Vagina (tissue), 2 donors: ENCODE data around the gene SLC2A6. TPM values are rescaled to one million over a fixed set of nuclear protein-coding genes. Genes with fewer than 3 reads are reported as not detected.

ENCODE experiments used
- DNase-seq, 2 donors: peaks; one replicate each; pipeline ENCODE4 v3.0.0-alpha.2; 2017; ENCODE audit errors: extremely low spot score in 2 of 2
- H3K27ac ChIP-seq: fragments of 200-600 bp; sonication (generic); one replicate; pipeline ENCODE4 v1.5.1; 2019
- H3K27me3 ChIP-seq: fragments of 200-600 bp; sonication (generic); one replicate; pipeline ENCODE4 v1.5.1; 2019
- H3K36me3 ChIP-seq, 2 donors: fragments of 200-600 bp; sonication (generic); one replicate each; pipeline ENCODE4 v1.5.1; 2017 to 2019
- H3K4me1 ChIP-seq: fragments of 200-600 bp; sonication (generic); one replicate; pipeline ENCODE4 v1.5.1; 2019
- H3K4me3 ChIP-seq, 2 donors: fragments of 200-600 bp; sonication (generic); 1 replicate in 1 of 2; 2 replicates in 1 of 2; pipeline ENCODE4 v1.5.1; 2016 to 2019
- H3K9me3 ChIP-seq: fragments of 200-600 bp; sonication (generic); one replicate; pipeline ENCODE4 v1.5.1; 2019
- CTCF ChIP-seq, 3 experiments: fragments of 450-650 bp in 2 of 3; fragments of 200-600 bp in 1 of 3; sonication (generic) in 1 of 3; IDR thresholded peaks; one replicate each; pipeline ENCODE4 v1.5.1; 2017 to 2019; ENCODE audit warnings: antibody characterized with exemption in 3 of 3, mild to moderate bottlenecking in 2 of 3, moderate library complexity in 2 of 3
- POLR2A ChIP-seq, 2 donors: fragments of 450-650 bp; IDR thresholded peaks; one replicate each; pipeline ENCODE4 v1.6.1; 2017; ENCODE audit warnings: antibody characterized with exemption in 2 of 2, mild to moderate bottlenecking in 2 of 2, moderate library complexity in 2 of 2
- POLR2AphosphoS5 ChIP-seq, 2 donors: sonication (generic); formaldehyde crosslinking; IDR thresholded peaks; one replicate each; pipeline ENCODE4 v1.9.0; 2017; ENCODE audit warnings: antibody characterized with exemption in 2 of 2, mild to moderate bottlenecking in 2 of 2, low read depth in 1 of 2; ENCODE audit not compliant: insufficient read depth in 1 of 2
- intact Hi-C: fragments of 100-400 bp; cut with DNase I; formaldehyde crosslinking; loops from one replicate; pipeline ENCODE4 v1.15.1; 2023
- total RNA-seq: library from RNA; depleted of rRNA; stranded (reverse); fragments of >200 nt; gene quantifications from one replicate; pipeline ENCODE4 v1.2.3, GENCODE V29; 2016

The SLC2A6 gene
- total RNA-seq, 1 donor from 2014 or later: 3.7 TPM

- Histone ChIP-seq H3K4me1 (peaks cover 11% of the 10 kb centered on the region), H3K36me3 (no peaks in the 10 kb centered on the region), H3K9me3 (no peaks in the 10 kb centered on the region), H3K27ac (no peak overlapping the region), H3K27me3 (no peaks in the 10 kb centered on the region), H3K4me3 (no peak overlapping the region)
- intact Hi-C loops: no loop called here
- TF ChIP-seq POLR2AphosphoS5 (IDR thresholded peaks at IDR 0.05; ENCODE audit: insufficient read depth in 1 of 2, low read depth in 1 of 2): no peak
- TF ChIP-seq CTCF (IDR thresholded peaks at IDR 0.05): no peak
- no peak for TF ChIP-seq POLR2A (IDR thresholded peaks at IDR 0.05)
- DNase-seq: no peak
Measured at GRCh38 chr9:133493845-133494540, 15.1 kb upstream of the SLC2A6 start.

GRCh38 chr9:133493428-133493827 is 14.5 kb upstream of the SLC2A6 start:
- H3K4me1 ChIP-seq: peaks cover 11% of the 10 kb centered on the region
- TF ChIP-seq POLR2AphosphoS5 (IDR thresholded peaks at IDR 0.05; ENCODE audit: insufficient read depth in 1 of 2, low read depth in 1 of 2) (no peak), CTCF (IDR thresholded peaks at IDR 0.05) (no peak), POLR2A (IDR thresholded peaks at IDR 0.05) (no peak)
- intact Hi-C loops: no loop called here
- H3K4me3 ChIP-seq: no peak overlapping the region
- no peaks in the 10 kb centered on the region for H3K27me3 ChIP-seq
- no peak overlapping the region for H3K27ac ChIP-seq
- DNase-seq: no peak
- no peaks in the 10 kb centered on the region for H3K9me3 ChIP-seq
- no peaks in the 10 kb centered on the region for H3K36me3 ChIP-seq

- intact Hi-C loops: no loop called here
- no peak for TF ChIP-seq POLR2AphosphoS5 (IDR thresholded peaks at IDR 0.05; ENCODE audit: insufficient read depth in 1 of 2, low read depth in 1 of 2)
- no peak for TF ChIP-seq CTCF (IDR thresholded peaks at IDR 0.05)
- TF ChIP-seq POLR2A (IDR thresholded peaks at IDR 0.05): no peak
- Histone ChIP-seq H3K27me3 (no peaks in the 10 kb centered on the region), H3K27ac (no peak overlapping the region), H3K36me3 (no peaks in the 10 kb centered on the region), H3K9me3 (no peaks in the 10 kb centered on the region), H3K4me1 (peaks cover 11% of the 10 kb centered on the region), H3K4me3 (no peak overlapping the region)
- DNase-seq: no peak
Measured at GRCh38 chr9:133492061-133493021, 13.4 kb upstream of the SLC2A6 start.

GRCh38 chr9:133491656-133491925 is 12.7 kb upstream of the SLC2A6 start:
- Histone ChIP-seq H3K9me3 (no peaks in the 10 kb centered on the region), H3K4me3 (no peak overlapping the region), H3K27me3 (no peaks in the 10 kb centered on the region), H3K27ac (no peak overlapping the region), H3K36me3 (no peaks in the 10 kb centered on the region), H3K4me1 (peaks cover 11% of the 10 kb centered on the region)
- no peak for TF ChIP-seq POLR2A (IDR thresholded peaks at IDR 0.05)
- DNase-seq: no peak
- intact Hi-C loops: no loop called here

DNA sequence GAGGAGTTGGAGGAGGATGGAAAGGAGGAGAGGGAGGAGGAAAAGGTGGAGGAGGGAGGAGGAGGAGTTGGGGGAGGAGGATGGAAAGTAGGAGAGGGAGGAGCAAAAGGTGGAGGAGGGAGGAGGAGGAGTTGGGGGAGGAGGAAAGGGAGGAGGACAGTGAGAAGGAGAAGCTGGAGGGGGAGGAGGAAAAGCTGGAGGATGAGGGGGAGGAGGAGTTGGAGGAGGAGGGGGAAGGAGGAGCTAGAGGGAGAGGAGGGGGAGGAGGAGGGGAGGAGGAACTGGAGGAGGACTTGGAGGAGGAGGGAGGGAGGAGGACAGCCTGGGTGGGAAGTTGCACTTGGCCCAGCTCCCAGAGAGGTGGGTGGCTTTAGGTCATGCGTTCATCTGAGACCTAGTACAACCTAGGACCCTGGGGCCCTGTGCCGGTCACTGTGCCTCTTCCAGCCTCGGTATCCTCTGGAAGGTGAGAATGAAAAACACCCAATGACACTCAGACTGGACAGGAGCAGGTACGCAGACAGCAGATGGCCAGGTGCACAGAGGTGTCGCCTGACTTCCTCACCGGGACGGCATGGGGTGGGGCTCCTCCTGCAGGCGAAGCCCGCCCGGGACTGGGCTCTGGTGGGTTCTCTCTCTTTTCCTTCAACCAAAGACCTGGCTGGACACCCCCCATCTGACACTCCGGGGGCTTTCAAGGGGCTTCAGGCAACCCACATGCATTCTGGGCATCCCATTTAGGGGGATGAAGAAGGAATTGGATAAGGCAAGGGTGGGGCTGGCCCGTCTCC is 12.2 kb upstream of the SLC2A6 start:
- intact Hi-C loops: no loop called here
- Histone ChIP-seq H3K9me3 (no peaks in the 10 kb centered on the region), H3K27me3 (no peaks in the 10 kb centered on the region), H3K4me1 (peaks cover 11% of the 10 kb centered on the region), H3K27ac (no peak overlapping the region), H3K4me3 (no peak overlapping the region), H3K36me3 (no peaks in the 10 kb centered on the region)
- no peak for DNase-seq
- TF ChIP-seq POLR2AphosphoS5 (IDR thresholded peaks at IDR 0.05; ENCODE audit: insufficient read depth in 1 of 2, low read depth in 1 of 2): no peak
- TF ChIP-seq CTCF (IDR thresholded peaks at IDR 0.05): no peak
- no peak for TF ChIP-seq POLR2A (IDR thresholded peaks at IDR 0.05)
